HepG2 (cell line): ENCODE measurements around the gene STIM1. TPM values are rescaled to one million over a fixed set of nuclear protein-coding genes. Genes with fewer than 3 reads are reported as not detected.

Experiments used
- ATAC-seq: fragments of 200-7000 bp; cut with Tn5 transposase; 3 replicates; pipeline ENCODE4 v1.9.1; 2020; ENCODE audit warnings: mild to moderate bottlenecking, moderate library complexity
- BruUV-seq: library from RNA; stranded (reverse); fragments of 400-500 nt; replicated peaks from 2 replicates; lab custom pipeline; 2021; lab: Mats Ljungman, UMichigan
- CTCF ChIA-PET: fragments of 300-600 bp; formaldehyde crosslinking; extraction: SDS; loops from one replicate; lab custom pipeline; 2021; ENCODE audit warnings: low total read pairs, inconsistent platforms, low intra/inter-chr PET ratio; lab: Yijun Ruan, JAX
- POLR2A ChIA-PET: fragments of 350-600 bp; sonication (Branson Sonifier 250); formaldehyde crosslinking; loops from one replicate; lab custom pipeline; 2020; ENCODE audit warnings: antibody characterized with exemption, inconsistent platforms; lab: Yijun Ruan, JAX
- DNase-seq: peaks from one replicate; pipeline ENCODE4 v3.0.0-alpha.2; 2015; ENCODE audit warnings: low spot score
- FAIRE-seq: peaks from 3 replicates; lab custom pipeline; 2011; peaks lifted over from hg19 to GRCh38; lab: Jason Lieb, UNC
- H2AFZ ChIP-seq: one replicate; pipeline ENCODE4 v1.6.1; 2011; ENCODE audit warnings: low read length, inconsistent platforms
- H3K27ac ChIP-seq: fragments of 300-600 bp; 3 replicates; pipeline ENCODE4 v1.8.0; 2011; ENCODE audit warnings: mixed run types, mild to moderate bottlenecking, mixed read lengths, low read length, inconsistent platforms; ENCODE audit not compliant: insufficient read depth; ENCODE audit errors: extremely low read length
- H3K27me3 ChIP-seq, 2 experiments: fragments of 200-600 bp in 1 of 2; 2 replicates in 1 of 2; 3 replicates in 1 of 2; pipeline versions ENCODE4 v1.6.0 to v1.8.0; 2011; ENCODE audit warnings: low read length in 2 of 2, mild to moderate bottlenecking in 2 of 2, moderate library complexity in 2 of 2, inconsistent platforms in 1 of 2; ENCODE audit not compliant: insufficient read depth in 2 of 2, control insufficient read depth in 1 of 2
- H3K36me3 ChIP-seq, 2 experiments: fragments of 200-600 bp in 1 of 2; replicated peaks in 1 of 2; 2 replicates in 1 of 2; 3 replicates in 1 of 2; pipeline versions ENCODE4 v1.5.1 to v1.8.0; 2011; ENCODE audit warnings: low read length in 2 of 2, inconsistent platforms in 1 of 2; ENCODE audit not compliant: insufficient read depth in 2 of 2, control insufficient read depth in 1 of 2
- H3K4me1 ChIP-seq: 2 replicates; pipeline ENCODE4 v1.5.1; 2012; ENCODE audit warnings: low read length, inconsistent platforms; ENCODE audit not compliant: insufficient read depth
- H3K4me2 ChIP-seq: 2 replicates; pipeline ENCODE4 v1.6.0; 2011; ENCODE audit warnings: low read depth, low read length, inconsistent platforms
- H3K4me3 ChIP-seq, 3 experiments: fragments of 200-600 bp in 1 of 3; sonication (generic), shearing (Covaris generic) in 1 of 3; replicated peaks in 1 of 3; 2 replicates each; pipeline ENCODE4 v1.5.1; 2011 to 2016; ENCODE audit warnings: low read length in 3 of 3, inconsistent platforms in 2 of 3, low read depth in 2 of 3, mild to moderate bottlenecking in 2 of 3, control low read depth in 1 of 3, mixed read lengths in 1 of 3; ENCODE audit not compliant: insufficient read depth in 1 of 3
- H3K79me2 ChIP-seq: one replicate; pipeline ENCODE4 v1.6.1; 2011; ENCODE audit warnings: low read length, inconsistent platforms; ENCODE audit not compliant: insufficient read depth
- H3K9ac ChIP-seq: 2 replicates; pipeline ENCODE4 v1.6.0; 2011; ENCODE audit warnings: mild to moderate bottlenecking, low read depth, low read length, inconsistent platforms; ENCODE audit not compliant: insufficient read depth
- H3K9me3 ChIP-seq: 2 replicates; pipeline ENCODE4 v1.5.1; 2012; ENCODE audit warnings: mild to moderate bottlenecking, low read length
- H4K20me1 ChIP-seq: 2 replicates; pipeline ENCODE4 v1.6.0; 2011; ENCODE audit warnings: inconsistent platforms, mild to moderate bottlenecking, low read length, moderate library complexity; ENCODE audit not compliant: insufficient read depth
- DNMT3B ChIP-seq: conservative IDR thresholded peaks from 2 replicates; pipeline ENCODE4 v1.6.1; 2016; ENCODE audit warnings: missing biosample characterization, control low read depth
- SP4 ChIP-seq: sonication (generic); formaldehyde crosslinking; IDR thresholded peaks from 2 replicates; pipeline ENCODE4 v1.8.1; 2023; ENCODE audit warnings: mild to moderate bottlenecking, missing genetic modification reagents
- TBX3 ChIP-seq: fragments of 450-650 bp; IDR thresholded peaks from 2 replicates; pipeline ENCODE4 v1.6.1; 2017; ENCODE audit warnings: antibody characterized with exemption, mild to moderate bottlenecking, inconsistent platforms, borderline replicate concordance
- ZNF205 ChIP-seq: IDR thresholded peaks from 2 replicates; pipeline ENCODE4 v1.6.1; 2018; ENCODE audit warnings: missing biosample characterization, missing genetic modification reagents
- ZSCAN20 ChIP-seq: sonication (generic); formaldehyde crosslinking; IDR thresholded peaks from 2 replicates; pipeline ENCODE4 v1.4.0; 2020; ENCODE audit warnings: missing genetic modification reagents, mild to moderate bottlenecking, borderline replicate concordance
- WGBS: methylation state at CpG from one replicate; pipeline ENCODE4 v1.1.6; 2017; ENCODE audit warnings: low lambda C conversion rate; 5-methylcytosine and 5-hydroxymethylcytosine counted together
- in situ Hi-C: cut with HindIII; loops from 2 replicates; pipeline ENCODE4 v1.10.0; 2017; ENCODE audit warnings: low pct_unique_long_range_greater_than_20kb; ENCODE audit not compliant: extremely low pct_ligation_motif_present
- intact Hi-C: fragments of 100-400 bp; cut with micrococcal nuclease; formaldehyde crosslinking; loops from one replicate; pipeline ENCODE4 v1.10.0; 2022; ENCODE audit not compliant: unreplicated experiment
- polyA plus RNA-seq, 8 experiments: library from polyadenylated mRNA; depleted of rRNA in 3 of 8; stranded (reverse) in 7 of 8; unstranded in 1 of 8; fragments of >200 nt; fragmentation: Illumina TruSeq in 4 of 8; extraction: Trizol in 4 of 8; gene quantifications; 2 replicates each; pipeline versions ENCODE4 v1.2.1 to v1.2.3, GENCODE V29; 2011 to 2016; ENCODE audit warnings: low read depth in 4 of 8, missing spikeins in 1 of 8, mixed read lengths in 1 of 8; ENCODE audit not compliant: insufficient read depth in 1 of 8
- total RNA-seq, 5 experiments: library from RNA; depleted of rRNA; stranded (reverse); fragments of >200 nt; fragmentation: Illumina TruSeq; extraction: Trizol; gene quantifications; 2 replicates each; pipeline ENCODE4 v1.2.3, GENCODE V29; 2016; ENCODE audit warnings: low read depth in 1 of 5
- TF ChIP-seq, protein P1 (sequence below): IDR thresholded peaks from 2 replicates; pipeline ENCODE4 v1.6.1; 2016; ENCODE audit warnings: missing genetic modification reagents, missing compliant biosample characterization
- TF ChIP-seq, protein P2 (sequence below): IDR thresholded peaks from 2 replicates; pipeline ENCODE4 v1.6.1; 2016; ENCODE audit warnings: low read depth, missing genetic modification reagents, missing compliant biosample characterization
- TF ChIP-seq, protein P3 (sequence below): sonication (generic); formaldehyde crosslinking; IDR thresholded peaks from 2 replicates; pipeline ENCODE4 v1.5.0; 2020; ENCODE audit warnings: mild to moderate bottlenecking, missing genetic modification reagents, borderline replicate concordance

The STIM1 gene
- total and polyA plus RNA-seq, 2 of the 13 experiments (the other 11 are each of a cell fraction or from before 2014, with no cell fraction given): 19.2 to 28.5 TPM

DNA sequence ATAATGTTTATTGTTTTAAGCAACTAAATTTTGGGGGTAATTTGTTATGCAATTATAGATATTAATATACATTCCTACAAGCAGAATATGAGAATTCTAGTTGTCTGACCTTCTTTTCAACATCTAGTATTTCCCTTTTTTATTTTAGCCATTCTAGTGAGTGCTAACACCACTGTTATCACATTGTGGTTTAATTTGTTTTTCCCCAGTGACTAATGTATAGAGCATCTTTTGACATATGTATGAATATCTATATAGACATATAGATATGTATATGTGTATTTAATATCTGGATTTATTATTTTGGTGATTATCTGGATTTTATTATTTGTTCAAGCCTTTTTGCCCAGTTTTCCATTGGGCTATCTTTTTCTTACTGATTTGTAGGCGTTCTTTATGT lies 66.6 kb downstream of the STIM1 start:
- TF ChIP-seq ZSCAN20 (no peak), TBX3 (no peak), SP4 (CRISPR knock-in tag) (no peak), DNMT3B (CRISPR knock-in tag) (no peak), ZNF205 (no peak)
- TF ChIP-seq, protein P1, sequence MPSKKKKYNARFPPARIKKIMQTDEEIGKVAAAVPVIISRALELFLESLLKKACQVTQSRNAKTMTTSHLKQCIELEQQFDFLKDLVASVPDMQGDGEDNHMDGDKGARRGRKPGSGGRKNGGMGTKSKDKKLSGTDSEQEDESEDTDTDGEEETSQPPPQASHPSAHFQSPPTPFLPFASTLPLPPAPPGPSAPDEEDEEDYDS (CRISPR knock-in tag): no peak
- TF ChIP-seq, protein P2, sequence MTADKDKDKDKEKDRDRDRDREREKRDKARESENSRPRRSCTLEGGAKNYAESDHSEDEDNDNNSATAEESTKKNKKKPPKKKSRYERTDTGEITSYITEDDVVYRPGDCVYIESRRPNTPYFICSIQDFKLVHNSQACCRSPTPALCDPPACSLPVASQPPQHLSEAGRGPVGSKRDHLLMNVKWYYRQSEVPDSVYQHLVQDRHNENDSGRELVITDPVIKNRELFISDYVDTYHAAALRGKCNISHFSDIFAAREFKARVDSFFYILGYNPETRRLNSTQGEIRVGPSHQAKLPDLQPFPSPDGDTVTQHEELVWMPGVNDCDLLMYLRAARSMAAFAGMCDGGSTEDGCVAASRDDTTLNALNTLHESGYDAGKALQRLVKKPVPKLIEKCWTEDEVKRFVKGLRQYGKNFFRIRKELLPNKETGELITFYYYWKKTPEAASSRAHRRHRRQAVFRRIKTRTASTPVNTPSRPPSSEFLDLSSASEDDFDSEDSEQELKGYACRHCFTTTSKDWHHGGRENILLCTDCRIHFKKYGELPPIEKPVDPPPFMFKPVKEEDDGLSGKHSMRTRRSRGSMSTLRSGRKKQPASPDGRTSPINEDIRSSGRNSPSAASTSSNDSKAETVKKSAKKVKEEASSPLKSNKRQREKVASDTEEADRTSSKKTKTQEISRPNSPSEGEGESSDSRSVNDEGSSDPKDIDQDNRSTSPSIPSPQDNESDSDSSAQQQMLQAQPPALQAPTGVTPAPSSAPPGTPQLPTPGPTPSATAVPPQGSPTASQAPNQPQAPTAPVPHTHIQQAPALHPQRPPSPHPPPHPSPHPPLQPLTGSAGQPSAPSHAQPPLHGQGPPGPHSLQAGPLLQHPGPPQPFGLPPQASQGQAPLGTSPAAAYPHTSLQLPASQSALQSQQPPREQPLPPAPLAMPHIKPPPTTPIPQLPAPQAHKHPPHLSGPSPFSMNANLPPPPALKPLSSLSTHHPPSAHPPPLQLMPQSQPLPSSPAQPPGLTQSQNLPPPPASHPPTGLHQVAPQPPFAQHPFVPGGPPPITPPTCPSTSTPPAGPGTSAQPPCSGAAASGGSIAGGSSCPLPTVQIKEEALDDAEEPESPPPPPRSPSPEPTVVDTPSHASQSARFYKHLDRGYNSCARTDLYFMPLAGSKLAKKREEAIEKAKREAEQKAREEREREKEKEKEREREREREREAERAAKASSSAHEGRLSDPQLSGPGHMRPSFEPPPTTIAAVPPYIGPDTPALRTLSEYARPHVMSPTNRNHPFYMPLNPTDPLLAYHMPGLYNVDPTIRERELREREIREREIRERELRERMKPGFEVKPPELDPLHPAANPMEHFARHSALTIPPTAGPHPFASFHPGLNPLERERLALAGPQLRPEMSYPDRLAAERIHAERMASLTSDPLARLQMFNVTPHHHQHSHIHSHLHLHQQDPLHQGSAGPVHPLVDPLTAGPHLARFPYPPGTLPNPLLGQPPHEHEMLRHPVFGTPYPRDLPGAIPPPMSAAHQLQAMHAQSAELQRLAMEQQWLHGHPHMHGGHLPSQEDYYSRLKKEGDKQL (CRISPR knock-in tag): no peak
- TF ChIP-seq, protein P3, sequence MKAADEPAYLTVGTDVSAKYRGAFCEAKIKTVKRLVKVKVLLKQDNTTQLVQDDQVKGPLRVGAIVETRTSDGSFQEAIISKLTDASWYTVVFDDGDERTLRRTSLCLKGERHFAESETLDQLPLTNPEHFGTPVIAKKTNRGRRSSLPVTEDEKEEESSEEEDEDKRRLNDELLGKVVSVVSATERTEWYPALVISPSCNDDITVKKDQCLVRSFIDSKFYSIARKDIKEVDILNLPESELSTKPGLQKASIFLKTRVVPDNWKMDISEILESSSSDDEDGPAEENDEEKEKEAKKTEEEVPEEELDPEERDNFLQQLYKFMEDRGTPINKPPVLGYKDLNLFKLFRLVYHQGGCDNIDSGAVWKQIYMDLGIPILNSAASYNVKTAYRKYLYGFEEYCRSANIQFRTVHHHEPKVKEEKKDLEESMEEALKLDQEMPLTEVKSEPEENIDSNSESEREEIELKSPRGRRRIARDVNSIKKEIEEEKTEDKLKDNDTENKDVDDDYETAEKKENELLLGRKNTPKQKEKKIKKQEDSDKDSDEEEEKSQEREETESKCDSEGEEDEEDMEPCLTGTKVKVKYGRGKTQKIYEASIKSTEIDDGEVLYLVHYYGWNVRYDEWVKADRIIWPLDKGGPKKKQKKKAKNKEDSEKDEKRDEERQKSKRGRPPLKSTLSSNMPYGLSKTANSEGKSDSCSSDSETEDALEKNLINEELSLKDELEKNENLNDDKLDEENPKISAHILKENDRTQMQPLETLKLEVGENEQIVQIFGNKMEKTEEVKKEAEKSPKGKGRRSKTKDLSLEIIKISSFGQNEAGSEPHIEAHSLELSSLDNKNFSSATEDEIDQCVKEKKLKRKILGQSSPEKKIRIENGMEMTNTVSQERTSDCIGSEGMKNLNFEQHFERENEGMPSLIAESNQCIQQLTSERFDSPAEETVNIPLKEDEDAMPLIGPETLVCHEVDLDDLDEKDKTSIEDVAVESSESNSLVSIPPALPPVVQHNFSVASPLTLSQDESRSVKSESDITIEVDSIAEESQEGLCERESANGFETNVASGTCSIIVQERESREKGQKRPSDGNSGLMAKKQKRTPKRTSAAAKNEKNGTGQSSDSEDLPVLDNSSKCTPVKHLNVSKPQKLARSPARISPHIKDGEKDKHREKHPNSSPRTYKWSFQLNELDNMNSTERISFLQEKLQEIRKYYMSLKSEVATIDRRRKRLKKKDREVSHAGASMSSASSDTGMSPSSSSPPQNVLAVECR: no peak
- Histone ChIP-seq H3K27ac (no peak overlapping the region), H3K27me3 (no peaks in the 10 kb centered on the region), H3K9ac (no peak overlapping the region), H3K4me1 (peaks cover 25% of the 10 kb centered on the region), H3K36me3 (no peaks in the 10 kb centered on the region), H4K20me1 (no peaks in the 10 kb centered on the region), H3K4me3 (no peak overlapping the region), H3K79me2 (peaks cover 6% of the 10 kb centered on the region), H3K9me3 (no peaks in the 10 kb centered on the region), H2AFZ (no peak overlapping the region), H3K4me2 (no peak overlapping the region)
- no peak for ATAC-seq
- POLR2A ChIA-PET: no interaction called here
- 94% methylated on average over 1 of the region's 1 CpG for whole genome bisulfite sequencing
- intact Hi-C loops: no loop called here
- BruUV-seq: no TSS peak
- DNase-seq: no peak
- FAIRE-seq: no peak
- in situ Hi-C loops: no loop called here
- CTCF ChIA-PET: no interaction called here
